ENCODE results near the gene MAPK8IP3. TPM values are rescaled to one million over a fixed set of nuclear protein-coding genes. Genes with fewer than 3 reads are reported as not detected.
"Not testable (repeated sequence)": the region's sequence is repeated elsewhere in the genome, so short reads cannot be mapped to it uniquely, and the experiment has no call there.

The MAPK8IP3 gene
- total RNA-seq, 1 donor from 2014 or later: 28.7 TPM

GRCh38 chr16:1731603-1732002 lies 25.6 kb downstream of the MAPK8IP3 start:
- Histone ChIP-seq H3K9ac (ENCODE audit: low read depth in 1 of 3, low read length in 3 of 3) (no peak overlapping the region), H3K27ac (ENCODE audit: low read depth, low read length) (no peak overlapping the region)

GRCh38 chr16:1732071-1732470 lies 26.1 kb downstream of the MAPK8IP3 start:
- Histone ChIP-seq H3K4me1 (ENCODE audit: control insufficient read depth in 3 of 3, insufficient read depth in 3 of 3, low read length in 3 of 3) (peaks cover 0 to 6% (median 0%) of the 10 kb centered on the region in 3 donors), H3K27me3 (ENCODE audit: control insufficient read depth in 3 of 3, insufficient read depth in 3 of 3, low read length in 3 of 3) (no peaks in the 10 kb centered on the region), H3K9me3 (ENCODE audit: control insufficient read depth in 3 of 3, low read length in 3 of 3) (no peaks in the 10 kb centered on the region), H3K27ac (ENCODE audit: low read depth, low read length) (no peak overlapping the region), H3K4me3 (ENCODE audit: low read length in 3 of 3) (no peak overlapping the region), H3K9ac (ENCODE audit: low read depth in 1 of 3, low read length in 3 of 3) (no peak overlapping the region), H3K36me3 (ENCODE audit: control insufficient read depth in 3 of 3, insufficient read depth in 3 of 3, low read length in 3 of 3) (peaks cover 42 to 54% (median 48%) of the 10 kb centered on the region in 3 donors)

More at GRCh38 chr16:1731603-1732002, 25.6 kb downstream of the MAPK8IP3 start:
- H3K27me3 ChIP-seq (ENCODE audit: control insufficient read depth in 3 of 3, insufficient read depth in 3 of 3, low read length in 3 of 3): no peaks in the 10 kb centered on the region
- H3K4me3 ChIP-seq (ENCODE audit: low read length in 3 of 3): no peak overlapping the region
- H3K4me1 ChIP-seq (ENCODE audit: control insufficient read depth in 3 of 3, insufficient read depth in 3 of 3, low read length in 3 of 3): peaks cover 0 to 6% (median 0%) of the 10 kb centered on the region in 3 donors
- H3K9me3 ChIP-seq (ENCODE audit: control insufficient read depth in 3 of 3, low read length in 3 of 3): no peaks in the 10 kb centered on the region
- peaks cover 46 to 59% (median 52%) of the 10 kb centered on the region in 3 donors for H3K36me3 ChIP-seq (ENCODE audit: control insufficient read depth in 3 of 3, insufficient read depth in 3 of 3, low read length in 3 of 3)

GRCh38 chr16:1732551-1732987 lies 26.6 kb downstream of the MAPK8IP3 start:
- not testable (repeated sequence) for H3K27ac ChIP-seq (ENCODE audit: low read depth, low read length); H3K9ac ChIP-seq (ENCODE audit: low read depth in 1 of 3, low read length in 3 of 3); H3K9me3 ChIP-seq (ENCODE audit: control insufficient read depth in 3 of 3, low read length in 3 of 3); H3K4me3 ChIP-seq (ENCODE audit: low read length in 3 of 3); H3K4me1 ChIP-seq (ENCODE audit: control insufficient read depth in 3 of 3, insufficient read depth in 3 of 3, low read length in 3 of 3); H3K27me3 ChIP-seq (ENCODE audit: control insufficient read depth in 3 of 3, insufficient read depth in 3 of 3, low read length in 3 of 3)
- peaks cover 37 to 51% (median 43%) of the 10 kb centered on the region in 3 donors for H3K36me3 ChIP-seq (ENCODE audit: control insufficient read depth in 3 of 3, insufficient read depth in 3 of 3, low read length in 3 of 3)

GRCh38 chr16:1734123-1734522 lies 28.1 kb downstream of the MAPK8IP3 start:
- no peak overlapping the region for H3K4me3 ChIP-seq (ENCODE audit: low read length in 3 of 3)
- H3K36me3 ChIP-seq (ENCODE audit: control insufficient read depth in 3 of 3, insufficient read depth in 3 of 3, low read length in 3 of 3): peaks cover 30 to 39% (median 38%) of the 10 kb centered on the region in 3 donors
- H3K27ac ChIP-seq (ENCODE audit: low read depth, low read length): no peak overlapping the region
- no peaks in the 10 kb centered on the region for H3K27me3 ChIP-seq (ENCODE audit: control insufficient read depth in 3 of 3, insufficient read depth in 3 of 3, low read length in 3 of 3)
- peaks cover 0 to 6% (median 0%) of the 10 kb centered on the region in 3 donors for H3K4me1 ChIP-seq (ENCODE audit: control insufficient read depth in 3 of 3, insufficient read depth in 3 of 3, low read length in 3 of 3)
- H3K9me3 ChIP-seq (ENCODE audit: control insufficient read depth in 3 of 3, low read length in 3 of 3): no peaks in the 10 kb centered on the region
- no peak overlapping the region for H3K9ac ChIP-seq (ENCODE audit: low read depth in 1 of 3, low read length in 3 of 3)

- no peaks in the 10 kb centered on the region for H3K9me3 ChIP-seq (ENCODE audit: control insufficient read depth in 3 of 3, low read length in 3 of 3)
- H3K4me1 ChIP-seq (ENCODE audit: control insufficient read depth in 3 of 3, insufficient read depth in 3 of 3, low read length in 3 of 3): peaks cover 0 to 6% (median 0%) of the 10 kb centered on the region in 3 donors
- peaks cover 28 to 37% (median 33%) of the 10 kb centered on the region in 3 donors for H3K36me3 ChIP-seq (ENCODE audit: control insufficient read depth in 3 of 3, insufficient read depth in 3 of 3, low read length in 3 of 3)
- H3K27ac ChIP-seq (ENCODE audit: low read depth, low read length): no peak overlapping the region
- H3K27me3 ChIP-seq (ENCODE audit: control insufficient read depth in 3 of 3, insufficient read depth in 3 of 3, low read length in 3 of 3): no peaks in the 10 kb centered on the region
- H3K9ac ChIP-seq (ENCODE audit: low read depth in 1 of 3, low read length in 3 of 3): no peak overlapping the region
- H3K4me3 ChIP-seq (ENCODE audit: low read length in 3 of 3): no peak overlapping the region
Observed at GRCh38 chr16:1734816-1735215, 28.8 kb downstream of the MAPK8IP3 start.

- no peaks in the 10 kb centered on the region for H3K4me1 ChIP-seq (ENCODE audit: control insufficient read depth in 3 of 3, insufficient read depth in 3 of 3, low read length in 3 of 3)
- H3K9ac ChIP-seq (ENCODE audit: low read depth in 1 of 3, low read length in 3 of 3): no peak overlapping the region
- H3K36me3 ChIP-seq (ENCODE audit: control insufficient read depth in 3 of 3, insufficient read depth in 3 of 3, low read length in 3 of 3): peaks cover 25 to 33% (median 28%) of the 10 kb centered on the region in 3 donors
- no peaks in the 10 kb centered on the region for H3K9me3 ChIP-seq (ENCODE audit: control insufficient read depth in 3 of 3, low read length in 3 of 3)
- H3K27ac ChIP-seq (ENCODE audit: low read depth, low read length): no peak overlapping the region
- H3K27me3 ChIP-seq (ENCODE audit: control insufficient read depth in 3 of 3, insufficient read depth in 3 of 3, low read length in 3 of 3): no peaks in the 10 kb centered on the region
- no peak overlapping the region for H3K4me3 ChIP-seq (ENCODE audit: low read length in 3 of 3)
Observed at GRCh38 chr16:1740234-1740633, 34.2 kb downstream of the MAPK8IP3 start.

- no peak overlapping the region for H3K27ac ChIP-seq (ENCODE audit: low read depth, low read length)
- H3K9ac ChIP-seq (ENCODE audit: low read depth in 1 of 3, low read length in 3 of 3): no peak overlapping the region
- H3K36me3 ChIP-seq (ENCODE audit: control insufficient read depth in 3 of 3, insufficient read depth in 3 of 3, low read length in 3 of 3): peaks cover 28 to 36% (median 31%) of the 10 kb centered on the region in 3 donors
- H3K9me3 ChIP-seq (ENCODE audit: control insufficient read depth in 3 of 3, low read length in 3 of 3): no peaks in the 10 kb centered on the region
- H3K4me3 ChIP-seq (ENCODE audit: low read length in 3 of 3): no peak overlapping the region
- no peaks in the 10 kb centered on the region for H3K27me3 ChIP-seq (ENCODE audit: control insufficient read depth in 3 of 3, insufficient read depth in 3 of 3, low read length in 3 of 3)
- no peaks in the 10 kb centered on the region for H3K4me1 ChIP-seq (ENCODE audit: control insufficient read depth in 3 of 3, insufficient read depth in 3 of 3, low read length in 3 of 3)
Observed at GRCh38 chr16:1740781-1741490, 34.9 kb downstream of the MAPK8IP3 start.

GRCh38 chr16:1741553-1742165 lies 35.7 kb downstream of the MAPK8IP3 start:
- H3K27ac ChIP-seq (ENCODE audit: low read depth, low read length): no peak overlapping the region
- no peaks in the 10 kb centered on the region for H3K4me1 ChIP-seq (ENCODE audit: control insufficient read depth in 3 of 3, insufficient read depth in 3 of 3, low read length in 3 of 3)
- peaks cover 28 to 36% (median 31%) of the 10 kb centered on the region in 3 donors for H3K36me3 ChIP-seq (ENCODE audit: control insufficient read depth in 3 of 3, insufficient read depth in 3 of 3, low read length in 3 of 3)
- H3K9ac ChIP-seq (ENCODE audit: low read depth in 1 of 3, low read length in 3 of 3): no peak overlapping the region
- H3K4me3 ChIP-seq (ENCODE audit: low read length in 3 of 3): no peak overlapping the region
- no peaks in the 10 kb centered on the region for H3K27me3 ChIP-seq (ENCODE audit: control insufficient read depth in 3 of 3, insufficient read depth in 3 of 3, low read length in 3 of 3)
- H3K9me3 ChIP-seq (ENCODE audit: control insufficient read depth in 3 of 3, low read length in 3 of 3): no peaks in the 10 kb centered on the region

- H3K4me1 ChIP-seq (ENCODE audit: control insufficient read depth in 3 of 3, insufficient read depth in 3 of 3, low read length in 3 of 3): no peaks in the 10 kb centered on the region
- no peaks in the 10 kb centered on the region for H3K27me3 ChIP-seq (ENCODE audit: control insufficient read depth in 3 of 3, insufficient read depth in 3 of 3, low read length in 3 of 3)
- no peaks in the 10 kb centered on the region for H3K9me3 ChIP-seq (ENCODE audit: control insufficient read depth in 3 of 3, low read length in 3 of 3)
- no peak overlapping the region for H3K27ac ChIP-seq (ENCODE audit: low read depth, low read length)
- H3K36me3 ChIP-seq (ENCODE audit: control insufficient read depth in 3 of 3, insufficient read depth in 3 of 3, low read length in 3 of 3): peaks cover 39 to 54% (median 47%) of the 10 kb centered on the region in 3 donors
- no peak overlapping the region for H3K9ac ChIP-seq (ENCODE audit: low read depth in 1 of 3, low read length in 3 of 3)
- H3K4me3 ChIP-seq (ENCODE audit: low read length in 3 of 3): no peak overlapping the region
Observed at GRCh38 chr16:1743376-1744337, 37.7 kb downstream of the MAPK8IP3 start.
